HepG2 (cell line): ENCODE data around the gene C1orf50. TPM values are rescaled to one million over a fixed set of nuclear protein-coding genes. Genes with fewer than 3 reads are reported as not detected.

Source experiments
- ARHGAP35 ChIP-seq: sonication (generic); formaldehyde crosslinking; IDR thresholded peaks from 2 replicates; pipeline ENCODE4 v1.9.0; 2022; ENCODE audit warnings: mild to moderate bottlenecking, inconsistent platforms, moderate library complexity, missing genetic modification reagents, borderline replicate concordance
- ASH2L ChIP-seq: fragments of 300-600, 200-600 bp; sonication (generic); IDR thresholded peaks from 2 replicates; pipeline ENCODE4 v1.7.0; 2017; ENCODE audit warnings: low read depth, mild to moderate bottlenecking, moderate library complexity, mixed read lengths, low read length; ENCODE audit not compliant: insufficient read length
- CEBPZ ChIP-seq: IDR thresholded peaks from 2 replicates; pipeline ENCODE4 v1.6.1; 2012; ENCODE audit warnings: low read length, improper control_type of control experiment
- DNMT3B ChIP-seq: conservative IDR thresholded peaks from 2 replicates; pipeline ENCODE4 v1.6.1; 2016; ENCODE audit warnings: missing biosample characterization, control low read depth
- EHMT2 ChIP-seq: fragments of 200-600 bp; sonication (generic); IDR thresholded peaks from 2 replicates; pipeline ENCODE4 v1.7.0; 2017; ENCODE audit warnings: antibody characterized with exemption, low read depth, low read length, borderline replicate concordance
- HMGXB3 ChIP-seq: sonication (generic); formaldehyde crosslinking; IDR thresholded peaks from 2 replicates; pipeline ENCODE4 v1.4.0; 2020; ENCODE audit warnings: missing genetic modification reagents, borderline replicate concordance
- HMGXB4 ChIP-seq, 2 experiments: sonication (generic) in 1 of 2; formaldehyde crosslinking in 1 of 2; IDR thresholded peaks; 2 replicates each; pipeline versions ENCODE4 v1.4.0 to v1.6.1; 2018 to 2020; ENCODE audit warnings: missing genetic modification reagents in 2 of 2, borderline replicate concordance in 1 of 2, low read depth in 1 of 2, mild to moderate bottlenecking in 1 of 2, missing biosample characterization in 1 of 2
- MBD4 ChIP-seq: IDR thresholded peaks from 2 replicates; pipeline ENCODE4 v1.6.1; 2012; ENCODE audit warnings: low read length, inconsistent platforms, borderline replicate concordance
- RFX5 ChIP-seq: IDR thresholded peaks from 2 replicates; pipeline ENCODE4 v1.6.1; 2011; ENCODE audit warnings: low read depth, low read length, improper control_type of control experiment
- RNF2 ChIP-seq: fragments of 450-650 bp; conservative IDR thresholded peaks from 2 replicates; pipeline ENCODE4 v1.6.1; 2016; ENCODE audit warnings: low read depth
- SMARCC2 ChIP-seq: fragments of 450-650 bp; IDR thresholded peaks from 2 replicates; pipeline ENCODE4 v1.6.1; 2017; ENCODE audit warnings: antibody characterized with exemption, mild to moderate bottlenecking
- TFDP2 ChIP-seq: sonication (generic); formaldehyde crosslinking; IDR thresholded peaks from 2 replicates; pipeline ENCODE4 v1.4.0; 2020; ENCODE audit warnings: missing genetic modification reagents
- ZFX ChIP-seq: sonication (generic); formaldehyde crosslinking; IDR thresholded peaks from 2 replicates; pipeline ENCODE4 v1.4.0; 2020; ENCODE audit warnings: mild to moderate bottlenecking, low read depth, missing genetic modification reagents, moderate library complexity
- ZNF235 ChIP-seq: sonication (generic); formaldehyde crosslinking; IDR thresholded peaks from 2 replicates; pipeline ENCODE4 v1.8.1; 2023; ENCODE audit warnings: mild to moderate bottlenecking, missing genetic modification reagents, borderline replicate concordance
- ZNF33B ChIP-seq: sonication (generic); formaldehyde crosslinking; IDR thresholded peaks from 2 replicates; pipeline ENCODE4 v1.5.1; 2020; ENCODE audit warnings: mild to moderate bottlenecking, missing genetic modification reagents
- ZNF383 ChIP-seq: sonication (generic); formaldehyde crosslinking; IDR thresholded peaks from 2 replicates; pipeline ENCODE4 v1.4.0; 2020; ENCODE audit warnings: missing genetic modification reagents, mild to moderate bottlenecking, borderline replicate concordance
- ZNF501 ChIP-seq: sonication (generic); formaldehyde crosslinking; IDR thresholded peaks from 2 replicates; pipeline ENCODE4 v1.5.1; 2020; ENCODE audit warnings: mild to moderate bottlenecking, moderate library complexity, missing genetic modification reagents
- ZNF746 ChIP-seq: sonication (generic); formaldehyde crosslinking; IDR thresholded peaks from 2 replicates; pipeline ENCODE4 v1.8.0; 2022; ENCODE audit warnings: mild to moderate bottlenecking, missing genetic modification reagents
- polyA plus RNA-seq, 8 experiments: library from polyadenylated mRNA; depleted of rRNA in 3 of 8; stranded (reverse) in 7 of 8; unstranded in 1 of 8; fragments of >200 nt; fragmentation: Illumina TruSeq in 4 of 8; extraction: Trizol in 4 of 8; gene quantifications; 2 replicates each; pipeline versions ENCODE4 v1.2.1 to v1.2.3, GENCODE V29; 2011 to 2016; ENCODE audit warnings: low read depth in 4 of 8, missing spikeins in 1 of 8, mixed read lengths in 1 of 8; ENCODE audit not compliant: insufficient read depth in 1 of 8
- total RNA-seq, 5 experiments: library from RNA; depleted of rRNA; stranded (reverse); fragments of >200 nt; fragmentation: Illumina TruSeq; extraction: Trizol; gene quantifications; 2 replicates each; pipeline ENCODE4 v1.2.3, GENCODE V29; 2016; ENCODE audit warnings: low read depth in 1 of 5

C1orf50 gene
- total and polyA plus RNA-seq, 2 of the 13 experiments (the other 11 are each of a cell fraction or from before 2014, with no cell fraction given) = 4.3 to 4.8 TPM

GRCh38 chr1:42767510-42768000, 506 bp downstream of the C1orf50 start (continued):
- peak; percentile 13; the same call in 1 of the 2 replicates for TF ChIP-seq TFDP2
- TF ChIP-seq HMGXB4 (CRISPR knock-in tag; IDR thresholded peaks at IDR 0.05; ENCODE audit: borderline replicate concordance in 1 of 2, low read depth in 1 of 2) = peak in 1 of 2 experiments; percentile 15; a peak in 1 of 4 replicates
- TF ChIP-seq SMARCC2 = no peak
- no peak for TF ChIP-seq ZNF746
- no peak for TF ChIP-seq MBD4
- TF ChIP-seq HMGXB3 (CRISPR knock-in tag) = peak; percentile 6; the same call in 1 of the 2 replicates
- no peak for TF ChIP-seq ZNF33B (CRISPR knock-in tag)
- no peak for TF ChIP-seq ZNF235 (CRISPR knock-in tag)
- peak; percentile 47 for TF ChIP-seq ASH2L
- TF ChIP-seq RFX5 = no peak
- TF ChIP-seq ZNF501 (CRISPR knock-in tag) = peak; percentile 4; the same call in 1 of the 2 replicates
- no peak for TF ChIP-seq ARHGAP35
- no peak for TF ChIP-seq EHMT2
- no peak for TF ChIP-seq ZNF383 (CRISPR knock-in tag)
- no peak for TF ChIP-seq ZFX (CRISPR knock-in tag)
- TF ChIP-seq DNMT3B (CRISPR knock-in tag) = no peak
- no peak for TF ChIP-seq CEBPZ
- no peak for TF ChIP-seq RNF2
